Activated T-cell treated with anti-CD3 and anti-CD28 coated beads for 1 hour (primary cell): ENCODE data around the gene SLC28A3.

Experiments
- DNase-seq: peaks from one replicate; pipeline ENCODE4 v3.0.0-alpha.2; 2020; ENCODE audit warnings: low read depth

Gene SLC28A3

DNA sequence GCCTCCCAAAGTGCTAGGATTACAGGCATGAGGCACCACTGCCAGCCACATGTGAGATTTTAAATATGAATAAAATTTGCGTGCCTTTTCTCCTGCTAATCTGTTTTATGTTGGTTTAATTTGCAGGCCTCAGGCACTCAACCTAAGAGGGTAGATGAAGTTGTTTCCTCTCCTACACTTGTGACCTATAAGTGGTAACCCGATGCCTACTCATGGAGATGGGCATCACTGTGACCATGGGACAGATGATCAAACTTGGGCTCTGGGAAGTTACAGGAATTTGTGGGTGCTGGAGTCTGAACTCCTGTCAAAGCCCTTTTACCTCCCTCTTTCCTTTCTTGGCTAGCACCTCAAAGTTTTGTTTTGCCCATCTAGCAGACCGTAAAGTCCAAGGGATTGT lies 1.1 kb downstream of the SLC28A3 start:
- DNase-seq, result no peak

GRCh38 chr9:84338792-84339191 lies 1.8 kb downstream of the SLC28A3 start:
- no peak for DNase-seq

DNA sequence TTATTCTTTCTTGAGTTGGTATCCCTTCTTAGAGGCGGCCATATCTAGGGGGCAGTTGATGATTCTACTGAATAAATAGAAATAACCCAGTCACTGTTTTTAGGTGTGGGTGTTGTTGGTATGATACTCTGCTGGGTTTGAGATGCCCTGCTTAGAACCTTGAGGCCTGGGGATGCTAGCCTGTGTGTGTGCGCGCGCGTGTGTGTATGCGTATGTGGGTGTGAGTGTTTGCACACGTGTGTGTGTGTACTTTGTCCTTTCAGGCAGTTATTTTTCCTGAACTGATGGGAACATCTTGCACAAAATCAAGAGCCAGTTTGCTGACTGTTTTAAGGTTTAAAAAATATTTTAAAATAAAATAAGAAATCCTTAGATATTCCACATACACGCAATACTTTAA lies 3.3 kb downstream of the SLC28A3 start:
- DNase-seq, result no peak

- DNase-seq, result no peak
Measured at GRCh38 chr9:84331119-84331809, 9.3 kb downstream of the SLC28A3 start.

- no peak for DNase-seq
Measured at GRCh38 chr9:84330246-84330645, 10.3 kb downstream of the SLC28A3 start.

DNA sequence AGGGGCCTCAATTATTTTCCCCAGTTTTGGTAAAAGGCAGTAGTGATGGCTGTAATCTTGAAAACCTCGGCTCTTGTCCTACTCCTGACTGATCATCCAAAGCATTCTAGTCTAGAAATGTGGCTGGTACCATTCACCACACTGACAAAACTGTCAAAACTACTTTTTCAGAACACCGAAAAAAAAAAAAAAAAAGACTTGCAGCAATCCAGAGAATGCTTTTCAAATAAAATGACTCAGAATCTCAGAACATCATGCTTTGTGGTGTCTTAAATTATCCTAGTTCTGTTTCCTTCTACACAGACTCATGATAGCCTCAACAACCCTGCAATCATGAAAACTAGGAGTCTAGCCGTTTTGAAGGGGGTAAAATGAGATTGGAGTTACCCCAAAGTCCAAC lies 13.4 kb downstream of the SLC28A3 start:
- DNase-seq, result no peak

- no peak for DNase-seq
Measured at GRCh38 chr9:84325347-84325973, 15.1 kb downstream of the SLC28A3 start.

DNA sequence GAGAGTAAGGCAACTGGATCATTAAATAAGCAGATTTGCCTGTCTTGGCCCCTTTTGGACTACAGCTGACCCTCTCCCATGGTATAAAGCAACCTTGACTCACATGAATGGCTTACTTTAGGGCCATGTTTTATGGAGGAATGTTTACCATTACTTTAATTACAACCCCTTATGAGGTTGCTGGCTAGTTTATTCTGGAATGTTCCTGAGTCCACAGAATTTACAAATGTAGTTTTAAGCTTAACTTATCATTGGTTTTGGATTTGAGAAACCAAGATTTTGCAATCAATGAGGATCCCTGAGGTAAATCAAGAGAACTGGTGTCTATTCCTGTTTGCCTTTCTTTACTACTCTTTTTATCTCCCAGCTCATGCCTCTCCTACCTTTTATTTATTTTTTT lies 15.7 kb downstream of the SLC28A3 start:
- no peak for DNase-seq

DNA sequence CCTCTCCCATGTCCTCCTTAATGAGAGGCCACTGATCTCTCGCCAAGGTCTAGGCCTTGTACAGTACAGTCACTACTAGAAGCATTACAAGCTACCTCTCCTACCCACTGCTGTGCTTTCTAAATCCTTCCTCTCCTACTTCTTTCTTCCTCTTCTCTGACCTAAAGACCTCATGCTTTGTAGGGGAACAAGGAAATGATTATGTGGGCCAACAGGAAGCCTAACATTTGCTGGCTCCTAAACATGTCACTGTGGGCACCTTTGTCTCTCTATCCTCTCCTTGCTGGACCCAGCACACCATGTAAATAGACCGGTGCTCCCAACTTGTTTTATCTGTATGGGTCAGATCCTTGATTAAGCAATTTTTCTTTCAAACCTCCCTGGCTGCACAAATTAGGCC lies 16.7 kb downstream of the SLC28A3 start:
- no peak for DNase-seq

GRCh38 chr9:84322828-84323227 lies 17.7 kb downstream of the SLC28A3 start:
- DNase-seq, result no peak

DNA sequence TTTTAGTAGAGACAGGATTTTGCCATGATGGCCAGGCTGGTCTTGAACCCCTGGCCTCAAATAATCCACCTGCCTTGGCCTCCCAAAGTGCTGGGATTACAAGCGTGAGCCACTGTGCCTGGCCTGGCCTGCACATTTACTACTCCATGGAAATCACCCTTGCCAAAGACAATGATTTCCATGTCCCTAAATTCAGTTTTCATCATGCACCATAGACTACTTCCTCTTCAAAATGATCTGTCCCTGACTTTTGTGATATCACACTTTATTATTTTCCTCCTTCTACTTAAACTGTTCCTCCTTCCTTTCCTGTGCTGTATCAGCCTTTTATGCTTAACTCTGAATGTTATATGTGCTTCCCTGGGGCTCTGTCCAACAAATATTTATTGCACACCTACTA lies 20.3 kb downstream of the SLC28A3 start:
- DNase-seq, result no peak

- no peak for DNase-seq
Measured at GRCh38 chr9:84319632-84320031, 20.9 kb downstream of the SLC28A3 start.

DNA sequence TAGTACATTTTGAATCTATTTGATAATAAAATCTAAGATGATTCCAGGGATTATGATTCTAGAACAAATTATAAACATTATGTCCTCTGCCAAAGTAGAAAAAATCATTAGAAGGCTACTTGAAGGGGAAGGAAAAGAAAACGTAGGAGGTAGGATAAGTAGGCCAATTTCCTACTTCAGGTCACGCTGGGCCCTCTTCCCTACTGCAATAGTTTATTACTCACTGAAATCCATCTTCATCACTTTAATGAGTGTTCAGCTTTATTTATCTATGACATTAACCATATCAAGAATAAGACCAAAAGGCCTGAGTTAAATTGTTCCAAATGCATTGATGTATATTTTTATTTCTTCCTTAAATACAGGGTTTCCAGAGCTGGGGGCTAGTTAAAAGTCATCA lies 21.6 kb downstream of the SLC28A3 start:
- DNase-seq, result no peak

DNA sequence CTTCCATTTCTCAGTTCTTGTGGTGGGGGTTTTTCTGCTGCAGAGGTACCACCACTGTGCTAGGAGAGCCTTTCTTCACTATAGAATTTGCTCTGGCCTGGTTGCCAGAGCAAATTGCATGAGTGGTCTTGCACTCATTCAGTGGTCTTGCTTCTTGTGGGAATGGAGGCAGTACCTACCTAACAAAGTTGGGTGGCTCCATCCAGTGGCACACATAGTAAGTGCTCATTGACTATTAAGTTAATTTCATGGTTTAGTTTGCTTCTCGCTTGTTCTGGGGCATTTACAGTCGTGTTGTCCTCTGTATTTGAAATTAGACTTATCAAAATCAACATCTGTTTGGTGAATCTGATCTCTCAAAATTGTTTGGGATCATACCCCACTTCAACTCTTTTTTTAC lies 23.0 kb downstream of the SLC28A3 start:
- no peak for DNase-seq

GRCh38 chr9:84315278-84315877 lies 25.2 kb downstream of the SLC28A3 start:
- peak; percentile 42 for DNase-seq

GRCh38 chr9:84314306-84314705 lies 26.3 kb downstream of the SLC28A3 start:
- no peak for DNase-seq

DNA sequence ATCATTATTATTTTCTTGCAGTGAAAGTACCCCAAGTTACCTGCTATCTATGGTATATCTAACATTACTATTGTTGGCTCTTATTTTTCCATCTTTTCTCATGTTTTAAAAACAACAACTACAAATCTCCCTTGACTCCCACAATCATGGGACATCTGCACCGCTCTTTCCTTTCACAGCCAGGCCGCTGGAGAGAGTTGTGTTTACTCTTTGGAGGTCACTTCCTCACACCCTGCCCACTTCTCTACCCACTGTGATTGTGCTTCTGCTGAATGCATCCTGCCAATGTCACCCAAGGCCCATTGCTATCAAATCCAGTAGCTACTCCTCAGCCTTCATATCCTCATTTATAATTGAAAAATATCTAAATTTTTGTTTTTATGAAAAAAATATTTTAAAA lies 29.7 kb downstream of the SLC28A3 start:
- no peak for DNase-seq

DNA sequence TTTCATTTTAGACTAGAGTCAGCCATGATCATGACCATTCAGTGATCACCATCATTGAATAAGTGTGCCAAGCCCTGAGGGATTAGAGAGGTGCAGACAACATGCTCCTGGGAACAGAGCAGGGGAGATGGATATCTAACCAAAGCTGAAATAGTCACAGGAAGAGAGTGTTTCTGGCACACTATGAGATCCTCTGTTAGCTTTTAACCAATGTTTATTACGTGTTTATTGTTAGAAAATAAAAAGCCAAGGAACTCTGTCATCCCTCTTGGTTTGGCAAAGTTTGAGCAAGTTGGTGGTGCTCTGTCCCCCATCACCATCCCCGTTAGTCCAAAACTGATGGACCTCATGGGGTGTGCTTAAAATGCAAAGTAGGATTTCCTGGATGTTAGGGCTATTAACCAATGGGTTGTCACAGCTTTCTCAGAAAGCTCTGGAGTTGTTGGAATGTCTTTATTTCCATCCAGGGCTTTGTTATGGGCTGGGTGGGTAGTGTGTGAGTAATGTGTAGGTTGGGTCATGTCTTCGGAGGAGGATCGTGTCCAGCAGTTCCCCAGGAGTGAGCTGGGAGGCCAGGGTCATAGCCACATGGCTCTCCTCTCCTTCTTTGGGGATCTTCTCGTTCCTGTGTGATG lies 34.9 kb downstream of the SLC28A3 start:
- DNase-seq, result no peak

DNA sequence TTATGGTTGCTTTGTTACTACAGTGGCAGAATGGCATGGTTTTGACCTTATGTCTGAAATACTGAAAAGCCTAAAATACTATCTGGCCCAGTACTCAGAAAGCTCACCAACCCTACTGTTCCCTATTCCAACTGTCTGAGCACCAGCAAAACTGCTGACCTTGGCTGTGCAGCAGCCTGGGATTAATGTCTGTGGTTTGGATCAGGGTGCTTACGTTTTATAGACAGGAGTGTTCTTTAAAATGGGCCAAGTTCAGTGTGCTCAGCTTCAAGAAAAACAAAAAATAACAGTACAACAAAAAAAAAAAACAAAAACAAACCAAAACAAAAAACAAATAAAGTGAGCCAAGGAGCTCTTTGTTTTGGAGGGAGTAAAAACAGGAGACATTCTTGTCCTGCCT lies 36.4 kb downstream of the SLC28A3 start:
- DNase-seq, result no peak

- no peak for DNase-seq
Measured at GRCh38 chr9:84303061-84303460, 37.5 kb downstream of the SLC28A3 start.

DNA sequence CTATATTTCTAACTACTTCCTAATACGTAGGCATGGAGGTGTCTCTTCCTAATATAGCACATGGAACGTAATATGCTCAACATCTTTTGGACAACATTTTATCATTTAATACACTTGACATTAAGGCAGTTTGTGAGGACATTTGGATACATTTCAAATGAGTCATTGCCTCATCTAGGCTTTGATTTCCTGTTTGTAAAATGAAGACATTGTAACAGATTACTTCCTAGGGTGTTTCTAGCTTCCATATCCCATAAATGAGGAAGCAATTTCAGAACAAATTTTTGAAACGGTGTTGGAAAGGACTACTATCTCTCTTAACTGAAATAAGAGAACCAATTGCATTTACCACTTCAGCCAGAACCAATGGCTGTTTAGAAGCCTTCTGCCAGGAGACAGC lies 38.7 kb downstream of the SLC28A3 start:
- no peak for DNase-seq

- no peak for DNase-seq
Measured at GRCh38 chr9:84300271-84300670, 40.3 kb downstream of the SLC28A3 start.

DNA sequence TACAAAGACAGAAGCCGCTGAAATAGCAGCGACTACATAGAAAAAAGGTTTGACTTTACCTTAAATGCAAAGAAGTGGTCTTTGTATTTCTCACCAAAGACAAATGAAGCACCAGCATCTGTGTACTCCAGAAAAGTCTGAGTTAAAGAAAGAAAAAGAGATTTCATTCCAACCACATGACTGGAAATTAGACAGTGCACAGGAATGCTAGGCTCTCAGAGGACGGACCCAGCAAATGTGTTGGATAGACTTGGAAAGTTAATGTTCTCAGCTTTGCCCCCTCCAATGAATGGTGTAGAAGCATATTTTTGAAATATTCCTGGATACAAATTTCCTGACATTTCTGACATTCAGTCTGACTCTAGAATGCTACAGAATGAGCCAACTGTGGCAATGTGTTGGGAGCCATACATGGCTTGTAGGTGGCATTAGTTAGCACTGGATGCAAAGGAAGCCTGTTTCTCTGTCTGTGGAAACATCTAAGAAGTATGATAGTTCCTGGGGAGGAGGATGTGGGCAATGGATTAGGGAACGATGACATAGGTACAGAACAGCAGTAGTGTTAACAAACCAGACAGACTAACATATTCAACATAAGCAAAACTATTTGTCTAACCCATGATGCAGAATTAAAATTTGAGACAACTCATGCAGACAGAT lies 43.3 kb downstream of the SLC28A3 start:
- no peak for DNase-seq
